Measurements from ENCODE around the gene GEMIN2.

GEMIN2 gene

GRCh38 chr14:39184628-39185255, 70.6 kb downstream of the GEMIN2 start:
- Histone ChIP-seq H3K4me1 (ENCODE audit: control insufficient read depth in 2 of 2, insufficient read depth in 2 of 2, low read length in 2 of 2) (no peaks in the 10 kb centered on the region), H3K36me3 (ENCODE audit: control insufficient read depth in 2 of 2, insufficient read depth in 2 of 2, low read length in 2 of 2) (peaks cover 42 to 43% of the 10 kb centered on the region in 2 donors), H3K4me3 (ENCODE audit: low read length in 2 of 2) (no peak overlapping the region), H3K9ac (ENCODE audit: low read depth in 1 of 2, low read length in 2 of 2) (no peak overlapping the region), H3K27me3 (ENCODE audit: control insufficient read depth in 2 of 2, insufficient read depth in 2 of 2, low read length in 2 of 2) (no peaks in the 10 kb centered on the region), H3K9me3 (ENCODE audit: control insufficient read depth in 2 of 2, low read length in 2 of 2) (no peaks in the 10 kb centered on the region), H3K27ac (ENCODE audit: low read depth in 2 of 2, low read length in 2 of 2) (no peak overlapping the region)

DNA sequence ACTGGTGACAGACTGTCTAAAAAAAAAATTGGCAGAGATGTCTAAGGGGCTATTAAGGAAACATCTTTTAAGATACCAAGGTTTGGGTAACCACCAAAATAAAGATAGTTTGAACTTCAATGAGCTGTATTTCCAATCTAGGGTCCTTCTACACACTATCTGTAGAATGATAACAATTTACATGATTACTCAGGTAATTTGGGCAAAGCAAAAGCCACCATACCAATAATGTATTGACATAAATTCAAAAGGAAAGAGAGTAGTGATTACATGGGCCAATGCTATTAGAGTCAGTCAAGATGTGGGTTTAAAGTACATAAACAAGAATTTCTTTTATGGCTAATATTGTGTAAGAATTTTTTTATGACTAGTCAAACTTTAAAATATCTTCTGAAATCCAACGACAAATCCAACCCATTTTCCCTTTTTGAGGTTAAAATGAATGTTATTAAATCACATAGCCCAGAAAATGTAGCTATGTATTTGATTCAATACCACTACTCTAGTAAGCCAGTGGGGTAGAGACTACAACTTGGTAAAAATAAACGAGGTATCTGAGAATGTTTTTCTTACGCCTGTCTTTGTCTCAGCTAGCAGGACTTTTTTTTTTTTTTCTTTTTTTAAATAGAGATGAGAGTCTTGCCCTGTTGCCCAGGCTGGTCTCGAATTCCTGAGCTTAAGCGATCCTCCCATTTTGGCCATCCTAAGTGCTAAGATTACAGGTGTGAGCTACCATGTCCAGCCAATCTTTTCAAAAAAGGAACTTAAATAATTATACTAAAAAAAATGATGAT, 71.3 kb downstream of the GEMIN2 start:
- Histone ChIP-seq H3K36me3 (ENCODE audit: control insufficient read depth in 2 of 2, insufficient read depth in 2 of 2, low read length in 2 of 2) (peaks cover 35 to 37% of the 10 kb centered on the region in 2 donors), H3K9me3 (ENCODE audit: control insufficient read depth in 2 of 2, low read length in 2 of 2) (no peaks in the 10 kb centered on the region), H3K4me3 (ENCODE audit: low read length in 2 of 2) (no peak overlapping the region), H3K27me3 (ENCODE audit: control insufficient read depth in 2 of 2, insufficient read depth in 2 of 2, low read length in 2 of 2) (no peaks in the 10 kb centered on the region), H3K27ac (ENCODE audit: low read depth in 2 of 2, low read length in 2 of 2) (no peak overlapping the region), H3K4me1 (ENCODE audit: control insufficient read depth in 2 of 2, insufficient read depth in 2 of 2, low read length in 2 of 2) (no peaks in the 10 kb centered on the region), H3K9ac (ENCODE audit: low read depth in 1 of 2, low read length in 2 of 2) (no peak overlapping the region)

All from mucosa of rectum (tissue), 2 donors.